Measurements from ENCODE around the gene LRRC71. TPM values are rescaled to one million over a fixed set of nuclear protein-coding genes. Genes with fewer than 3 reads are reported as not detected.

LRRC71 gene
- total RNA-seq, 1 donor from 2014 or later: not detected

- Mint-ChIP-seq H3K36me3 (ENCODE audit: insufficient read depth) (peaks cover 4% of the 10 kb centered on the region), H3K9me3 (ENCODE audit: low read depth) (no peaks in the 10 kb centered on the region), H3K27me3 (peaks cover 67% of the 10 kb centered on the region), H3K4me3 (ENCODE audit: low read depth) (no peak overlapping the region), H3K27ac (no peak overlapping the region), H3K4me1 (ENCODE audit: low read depth) (peaks cover 6% of the 10 kb centered on the region)
- no peak for TF ChIP-seq CTCF (IDR thresholded peaks at IDR 0.05; ENCODE audit: unreplicated experiment)
- DNase-seq (ENCODE audit: low spot score, unreplicated experiment): no peak
These were observed 9.3 kb downstream of the LRRC71 start for GRCh38 chr1:156929596-156930238.

GRCh38 chr1:156930483-156930882 lies 10.1 kb downstream of the LRRC71 start:
- peaks cover 59% of the 10 kb centered on the region for H3K27me3 Mint-ChIP-seq
- no peak for TF ChIP-seq CTCF (IDR thresholded peaks at IDR 0.05; ENCODE audit: unreplicated experiment)
- no peak overlapping the region for H3K27ac Mint-ChIP-seq
- H3K36me3 Mint-ChIP-seq (ENCODE audit: insufficient read depth): peaks cover 5% of the 10 kb centered on the region
- H3K4me3 Mint-ChIP-seq (ENCODE audit: low read depth): no peak overlapping the region
- peaks cover 6% of the 10 kb centered on the region for H3K4me1 Mint-ChIP-seq (ENCODE audit: low read depth)
- H3K9me3 Mint-ChIP-seq (ENCODE audit: low read depth): no peaks in the 10 kb centered on the region
- no peak for DNase-seq (ENCODE audit: low spot score, unreplicated experiment)

GRCh38 chr1:156931211-156931952 lies 10.9 kb downstream of the LRRC71 start:
- DNase-seq (ENCODE audit: low spot score, unreplicated experiment): no peak
- H3K27ac Mint-ChIP-seq: no peak overlapping the region
- H3K4me3 Mint-ChIP-seq (ENCODE audit: low read depth): no peak overlapping the region
- no peaks in the 10 kb centered on the region for H3K9me3 Mint-ChIP-seq (ENCODE audit: low read depth)
- TF ChIP-seq CTCF (IDR thresholded peaks at IDR 0.05; ENCODE audit: unreplicated experiment): no peak
- H3K4me1 Mint-ChIP-seq (ENCODE audit: low read depth): peaks cover 6% of the 10 kb centered on the region
- H3K36me3 Mint-ChIP-seq (ENCODE audit: insufficient read depth): peaks cover 5% of the 10 kb centered on the region
- peaks cover 50% of the 10 kb centered on the region for H3K27me3 Mint-ChIP-seq

- TF ChIP-seq CTCF (IDR thresholded peaks at IDR 0.05; ENCODE audit: unreplicated experiment): no peak
- Mint-ChIP-seq H3K4me1 (ENCODE audit: low read depth) (peaks cover 5% of the 10 kb centered on the region), H3K27ac (no peak overlapping the region), H3K4me3 (ENCODE audit: low read depth) (no peak overlapping the region), H3K36me3 (ENCODE audit: insufficient read depth) (peaks cover 5% of the 10 kb centered on the region), H3K27me3 (peaks cover 42% of the 10 kb centered on the region), H3K9me3 (ENCODE audit: low read depth) (no peaks in the 10 kb centered on the region)
- no peak for DNase-seq (ENCODE audit: low spot score, unreplicated experiment)
These were observed 11.7 kb downstream of the LRRC71 start for GRCh38 chr1:156931974-156932710.

GRCh38 chr1:156933136-156933535 lies 12.7 kb downstream of the LRRC71 start:
- no peak overlapping the region for H3K27ac Mint-ChIP-seq
- peaks cover 34% of the 10 kb centered on the region for H3K27me3 Mint-ChIP-seq
- H3K36me3 Mint-ChIP-seq (ENCODE audit: insufficient read depth): peaks cover 5% of the 10 kb centered on the region
- peaks cover under 1% of the 10 kb centered on the region for H3K4me1 Mint-ChIP-seq (ENCODE audit: low read depth)
- DNase-seq (ENCODE audit: low spot score, unreplicated experiment): no peak
- no peak for TF ChIP-seq CTCF (IDR thresholded peaks at IDR 0.05; ENCODE audit: unreplicated experiment)
- no peaks in the 10 kb centered on the region for H3K9me3 Mint-ChIP-seq (ENCODE audit: low read depth)
- no peak overlapping the region for H3K4me3 Mint-ChIP-seq (ENCODE audit: low read depth)
